ENCODE data around the gene TBXAS1.

DNA sequence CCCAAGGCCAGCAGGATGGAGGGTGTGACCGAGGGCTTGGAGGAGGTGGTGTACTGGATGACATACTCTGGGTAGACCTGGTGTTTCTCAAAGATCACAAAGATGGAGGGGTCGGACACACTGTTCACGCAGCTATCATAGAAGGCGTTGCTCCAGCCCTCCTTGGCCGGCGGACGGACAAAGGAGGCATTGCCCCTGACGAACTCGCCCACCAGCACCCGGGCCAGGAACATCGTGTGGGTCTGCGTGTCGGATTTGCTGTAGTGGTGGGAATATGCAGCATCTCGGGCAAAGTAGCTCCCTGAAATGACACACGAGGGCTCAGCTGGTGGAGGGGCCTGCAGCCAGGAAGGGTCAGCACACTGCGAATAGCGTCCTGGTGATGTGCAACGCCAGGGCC is 195.5 kb downstream of the TBXAS1 start:
- TF ChIP-seq POLR2A (IDR thresholded peaks at IDR 0.05), result no peak
- TF ChIP-seq, protein P1, sequence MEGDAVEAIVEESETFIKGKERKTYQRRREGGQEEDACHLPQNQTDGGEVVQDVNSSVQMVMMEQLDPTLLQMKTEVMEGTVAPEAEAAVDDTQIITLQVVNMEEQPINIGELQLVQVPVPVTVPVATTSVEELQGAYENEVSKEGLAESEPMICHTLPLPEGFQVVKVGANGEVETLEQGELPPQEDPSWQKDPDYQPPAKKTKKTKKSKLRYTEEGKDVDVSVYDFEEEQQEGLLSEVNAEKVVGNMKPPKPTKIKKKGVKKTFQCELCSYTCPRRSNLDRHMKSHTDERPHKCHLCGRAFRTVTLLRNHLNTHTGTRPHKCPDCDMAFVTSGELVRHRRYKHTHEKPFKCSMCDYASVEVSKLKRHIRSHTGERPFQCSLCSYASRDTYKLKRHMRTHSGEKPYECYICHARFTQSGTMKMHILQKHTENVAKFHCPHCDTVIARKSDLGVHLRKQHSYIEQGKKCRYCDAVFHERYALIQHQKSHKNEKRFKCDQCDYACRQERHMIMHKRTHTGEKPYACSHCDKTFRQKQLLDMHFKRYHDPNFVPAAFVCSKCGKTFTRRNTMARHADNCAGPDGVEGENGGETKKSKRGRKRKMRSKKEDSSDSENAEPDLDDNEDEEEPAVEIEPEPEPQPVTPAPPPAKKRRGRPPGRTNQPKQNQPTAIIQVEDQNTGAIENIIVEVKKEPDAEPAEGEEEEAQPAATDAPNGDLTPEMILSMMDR (IDR thresholded peaks at IDR 0.05), result no peak
